Testis (tissue), 3 donors: ENCODE data around the gene POLR3G. TPM values are rescaled to one million over a fixed set of nuclear protein-coding genes. Genes with fewer than 3 reads are reported as not detected.

Source experiments
- DNase-seq: peaks from one replicate; pipeline ENCODE4 v3.0.0-alpha.2; 2019
- H3K27ac ChIP-seq, 2 donors: fragments of 200-600 bp; sonication (generic); one replicate each; pipeline ENCODE4 v1.5.1; 2019
- H3K27me3 ChIP-seq: fragments of 200-600 bp; sonication (generic); one replicate; pipeline ENCODE4 v1.5.1; 2019
- H3K36me3 ChIP-seq: fragments of 200-600 bp; sonication (generic); one replicate; pipeline ENCODE4 v1.5.1; 2017; ENCODE audit warnings: low read depth; ENCODE audit errors: missing control alignments
- H3K4me1 ChIP-seq: fragments of 200-600 bp; sonication (generic); one replicate; pipeline ENCODE4 v1.5.1; 2019
- H3K4me3 ChIP-seq, 2 donors: fragments of 200-600 bp; sonication (generic); one replicate each; pipeline ENCODE4 v1.5.1; 2017 to 2019
- H3K9me3 ChIP-seq: fragments of 200-600 bp; sonication (generic); one replicate; pipeline ENCODE4 v1.5.1; 2017
- CTCF ChIP-seq, 3 experiments: fragments of 450-650 bp in 2 of 3; fragments of 200-600 bp in 1 of 3; sonication (generic) in 1 of 3; IDR thresholded peaks; one replicate each; pipeline ENCODE4 v1.5.1; 2016 to 2019; ENCODE audit warnings: antibody characterized with exemption in 3 of 3, mild to moderate bottlenecking in 2 of 3, moderate library complexity in 1 of 3
- POLR2A ChIP-seq: fragments of 450-650 bp; IDR thresholded peaks from one replicate; pipeline ENCODE4 v1.6.1; 2017; ENCODE audit warnings: antibody characterized with exemption, mild to moderate bottlenecking, moderate library complexity
- WGBS, 2 donors: methylation state at CpG; one replicate each; pipeline ENCODE4 v1.1.5; 2018; 5-methylcytosine and 5-hydroxymethylcytosine counted together
- intact Hi-C: fragments of 100-400 bp; cut with DNase I; formaldehyde crosslinking; loops from one replicate; pipeline ENCODE4 v1.15.1; 2023; ENCODE audit warnings: low total_unique reads
- polyA plus RNA-seq: library from polyadenylated mRNA; stranded (reverse); fragments of 350-450 nt; fragmentation: Illumina TruSeq; extraction: RNeasy Lipid Tissue Mini Kit (QIAGEN cat#74804); gene quantifications from one replicate; pipeline ENCODE4 v1.2.3, GENCODE V29; 2014; ENCODE audit warnings: low read depth, low replicate concordance; ENCODE audit not compliant: insufficient read depth
- total RNA-seq, 2 donors: library from RNA; depleted of rRNA; stranded (reverse); fragments of >200 nt; gene quantifications; one replicate each; pipeline ENCODE4 v1.2.3, GENCODE V29; 2016

POLR3G gene
- total and polyA plus RNA-seq, 3 donors from 2014 or later, result 5.2 to 13.4 (median 9.4) TPM

GRCh38 chr5:90477621-90478215 lies 3.1 kb downstream of the POLR3G start:
- no peak overlapping the region for H3K4me3 ChIP-seq
- DNase-seq, result no peak
- H3K9me3 ChIP-seq, result no peaks in the 10 kb centered on the region
- peaks cover 4% of the 10 kb centered on the region for H3K4me1 ChIP-seq
- H3K36me3 ChIP-seq, result no peaks in the 10 kb centered on the region
- intact Hi-C loops, result no loop called here
- 79 to 87% methylated on average over 8 of the region's 8 CpGs for WGBS, 2 donors
- H3K27ac ChIP-seq, result no peak overlapping the region
- TF ChIP-seq CTCF (IDR thresholded peaks at IDR 0.05) (no peak), POLR2A (no peak)
- no peaks in the 10 kb centered on the region for H3K27me3 ChIP-seq

- Histone ChIP-seq H3K4me1 (no peaks in the 10 kb centered on the region), H3K9me3 (no peaks in the 10 kb centered on the region), H3K27ac (no peak overlapping the region), H3K4me3 (no peak overlapping the region), H3K27me3 (no peaks in the 10 kb centered on the region), H3K36me3 (no peaks in the 10 kb centered on the region)
- intact Hi-C loops, result no loop called here
- TF ChIP-seq CTCF (IDR thresholded peaks at IDR 0.05) (no peak), POLR2A (no peak)
- DNase-seq, result no peak
Measured at GRCh38 chr5:90479611-90480385, 5.1 kb downstream of the POLR3G start.

GRCh38 chr5:90480699-90481098 lies 6.0 kb downstream of the POLR3G start:
- H3K4me1 ChIP-seq, result no peaks in the 10 kb centered on the region
- H3K27ac ChIP-seq, result no peak overlapping the region
- no peaks in the 10 kb centered on the region for H3K36me3 ChIP-seq
- H3K9me3 ChIP-seq, result no peaks in the 10 kb centered on the region
- 94% methylated on average over 1 of the region's 1 CpG for WGBS, 2 donors
- H3K4me3 ChIP-seq, result no peak overlapping the region
- intact Hi-C loops, result no loop called here
- TF ChIP-seq POLR2A (no peak), CTCF (IDR thresholded peaks at IDR 0.05) (no peak)
- no peak for DNase-seq
- no peaks in the 10 kb centered on the region for H3K27me3 ChIP-seq

- WGBS, 2 donors, result 89 to 90% methylated on average over 8 of the region's 8 CpGs
- Histone ChIP-seq H3K36me3 (no peaks in the 10 kb centered on the region), H3K27ac (no peak overlapping the region), H3K9me3 (no peaks in the 10 kb centered on the region), H3K27me3 (no peaks in the 10 kb centered on the region), H3K4me1 (no peaks in the 10 kb centered on the region), H3K4me3 (no peak overlapping the region)
- intact Hi-C loops, result no loop called here
- no peak for TF ChIP-seq CTCF (IDR thresholded peaks at IDR 0.05)
- no peak for TF ChIP-seq POLR2A
- no peak for DNase-seq
Measured at GRCh38 chr5:90483206-90483605, 8.5 kb downstream of the POLR3G start.

GRCh38 chr5:90484540-90484939 lies 9.9 kb downstream of the POLR3G start:
- Histone ChIP-seq H3K27me3 (no peaks in the 10 kb centered on the region), H3K27ac (no peak overlapping the region), H3K36me3 (no peaks in the 10 kb centered on the region), H3K4me1 (no peaks in the 10 kb centered on the region), H3K4me3 (no peak overlapping the region), H3K9me3 (no peaks in the 10 kb centered on the region)
- TF ChIP-seq POLR2A (no peak), CTCF (IDR thresholded peaks at IDR 0.05) (no peak)
- DNase-seq, result no peak
- intact Hi-C loops, result no loop called here
- WGBS, 2 donors, result 61 to 62% methylated on average over 3 of the region's 3 CpGs
